Measurements from ENCODE around the gene ZNF33A. TPM values are rescaled to one million over a fixed set of nuclear protein-coding genes. Genes with fewer than 3 reads are reported as not detected.

Gene ZNF33A
- 23.9 TPM for polyA plus RNA-seq (2013, experiment 1 of 2)
- 23.6 TPM for polyA plus RNA-seq (2013, experiment 2 of 2)

DNA sequence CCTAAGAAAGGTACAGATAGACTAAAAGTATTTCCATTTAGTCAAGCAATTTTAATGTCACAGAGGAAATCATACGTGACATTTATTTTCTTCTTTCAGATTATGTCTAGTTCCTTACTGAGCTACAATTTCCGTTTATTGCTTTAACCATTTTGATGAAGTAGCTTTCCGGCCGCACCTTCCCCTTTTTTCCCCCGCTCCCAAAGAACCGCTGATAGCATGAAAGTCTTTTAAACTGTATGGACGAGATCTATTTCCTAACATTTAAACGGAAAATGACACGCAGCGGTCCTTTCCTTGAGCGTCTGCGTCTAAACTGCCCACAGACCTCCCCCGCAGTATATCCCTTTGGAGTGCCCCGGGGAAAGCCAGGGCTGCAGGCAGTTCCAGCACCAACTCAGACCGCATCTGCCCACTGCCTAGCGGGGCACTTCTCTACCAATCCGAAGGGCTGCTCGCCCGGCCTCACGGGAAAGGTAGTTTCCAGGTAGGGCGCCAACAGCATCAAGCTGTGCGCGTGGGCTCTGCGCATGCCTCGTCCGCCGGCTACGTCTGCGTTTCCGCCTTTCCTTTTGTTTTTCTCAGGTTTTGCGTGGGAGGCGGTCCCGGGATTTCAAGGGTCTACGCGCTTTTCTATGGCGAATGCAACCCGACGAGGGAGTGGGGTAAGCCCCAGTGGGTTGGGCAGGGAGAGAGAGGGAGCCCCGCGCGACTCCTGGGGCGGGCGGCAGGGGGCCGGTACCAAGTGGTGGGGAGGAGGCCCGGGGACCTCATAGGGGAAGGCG is at the start of gene ZNF33A:
Gene ZNF33A, plus strand, starts transcription at position 557 of the 785 bp plus-strand sequence. CDS start 1,667 bp downstream, outside the sequence.
- DNase-seq = peak; percentile 95
- Histone ChIP-seq H2BK120ac (ENCODE audit: low read depth, low read length) (no peak within 1 kb of the TSS), H3K79me2 (ENCODE audit: control insufficient read depth, insufficient read depth, low read length) (peaks cover 2% of the 10 kb centered on the region), H2AK5ac (ENCODE audit: low read length) (no peak within 1 kb of the TSS), H3K9ac (ENCODE audit: low read length) (peak within 1 kb of the TSS; percentile 95), H3K23ac (ENCODE audit: low read length) (no peak within 1 kb of the TSS), H3K4me2 (ENCODE audit: low read length) (peak within 1 kb of the TSS; percentile 64), H3K79me1 (ENCODE audit: low read length) (no peaks in the 10 kb centered on the region), H3K4ac (ENCODE audit: low read depth, low read length) (peak within 1 kb of the TSS; percentile 97), H3K18ac (ENCODE audit: low read length) (peak within 1 kb of the TSS; percentile 94), H3K27me3 (ENCODE audit: insufficient read depth, low read length, poor library complexity) (no peaks in the 10 kb centered on the region), H4K5ac (ENCODE audit: low read length) (no peak within 1 kb of the TSS), H3K4me1 (ENCODE audit: control insufficient read depth, low read depth, low read length) (no peaks in the 10 kb centered on the region), H3K4me3 (ENCODE audit: low read length) (peak within 1 kb of the TSS; percentile 90), H2BK15ac (replicated peaks; ENCODE audit: low read depth) (no peak within 1 kb of the TSS), H2BK5ac (ENCODE audit: low read length) (peak within 1 kb of the TSS; percentile 35), H3K56ac (ENCODE audit: low read length) (peak within 1 kb of the TSS; percentile 96), H3K27ac (ENCODE audit: low read depth, low read length) (peak within 1 kb of the TSS; percentile 73), H3K36me3 (ENCODE audit: control insufficient read depth, insufficient read depth, low read length) (no peaks in the 10 kb centered on the region), H4K8ac (ENCODE audit: low read depth, low read length) (no peak within 1 kb of the TSS)
- WGBS (ENCODE audit: extremely low coverage, insufficient coverage, low lambda C conversion rate) = no CpG with 5 or more reads among the region's 46 CpGs

DNA sequence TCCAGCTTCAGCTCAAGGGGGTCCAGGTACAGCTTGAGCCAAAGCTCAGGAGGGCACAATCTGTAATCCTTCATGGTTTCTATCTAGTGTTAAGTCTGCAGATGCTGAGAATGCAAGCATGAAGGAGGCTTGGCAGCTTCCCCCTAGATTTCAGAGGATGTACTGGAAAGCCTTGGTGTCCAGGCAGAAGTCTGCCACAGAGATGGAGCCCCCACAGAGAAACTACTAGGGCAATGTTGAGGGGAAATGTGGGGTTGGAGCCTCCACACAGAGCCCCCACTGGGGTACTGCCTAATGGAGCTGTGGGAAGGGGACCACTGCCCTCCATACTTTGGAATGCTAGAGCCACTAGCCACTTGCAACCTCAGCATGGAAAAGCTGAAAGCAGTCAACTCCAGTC is 45.5 kb upstream of the ZNF33A start:
- DNase-seq = no peak
- Histone ChIP-seq H3K27me3 (ENCODE audit: insufficient read depth, low read length, poor library complexity) (no peaks in the 10 kb centered on the region), H3K4me2 (ENCODE audit: low read length) (no peak overlapping the region), H3K56ac (ENCODE audit: low read length) (no peak overlapping the region), H2AK5ac (ENCODE audit: low read length) (no peak overlapping the region), H4K5ac (ENCODE audit: low read length) (no peak overlapping the region), H2BK5ac (ENCODE audit: low read length) (no peak overlapping the region), H3K18ac (ENCODE audit: low read length) (no peak overlapping the region), H2BK120ac (ENCODE audit: low read depth, low read length) (no peak overlapping the region), H3K36me3 (ENCODE audit: control insufficient read depth, insufficient read depth, low read length) (no peaks in the 10 kb centered on the region), H3K27ac (ENCODE audit: low read depth, low read length) (no peak overlapping the region), H3K79me2 (ENCODE audit: control insufficient read depth, insufficient read depth, low read length) (no peaks in the 10 kb centered on the region), H3K79me1 (ENCODE audit: low read length) (no peaks in the 10 kb centered on the region), H3K9ac (ENCODE audit: low read length) (no peak overlapping the region), H4K8ac (ENCODE audit: low read depth, low read length) (no peak overlapping the region), H3K4ac (ENCODE audit: low read depth, low read length) (no peak overlapping the region), H3K23ac (ENCODE audit: low read length) (no peak overlapping the region), H3K4me1 (ENCODE audit: control insufficient read depth, low read depth, low read length) (no peaks in the 10 kb centered on the region), H3K4me3 (ENCODE audit: low read length) (no peak overlapping the region), H2BK15ac (replicated peaks; ENCODE audit: low read depth) (no peak overlapping the region)

DNA sequence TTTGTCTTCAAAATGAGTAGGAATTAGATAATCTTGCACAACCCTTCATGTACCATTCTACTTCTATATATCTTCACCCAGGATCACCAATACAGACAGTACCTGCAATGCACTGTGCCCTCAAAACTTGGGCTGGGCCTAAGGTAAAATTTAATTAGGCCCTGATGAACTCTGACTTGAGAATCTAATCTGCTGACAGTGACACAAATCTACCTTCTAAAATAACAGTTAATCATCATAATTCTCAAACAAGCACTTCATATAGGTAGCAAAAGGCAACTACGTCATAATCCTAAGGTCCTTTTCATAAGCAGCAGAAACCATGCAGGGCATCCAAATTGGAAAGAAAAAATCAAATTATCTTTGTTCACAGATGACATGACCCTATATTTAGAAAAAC is 38.1 kb upstream of the ZNF33A start:
- H2BK15ac ChIP-seq (replicated peaks; ENCODE audit: low read depth) = no peak overlapping the region
- WGBS (ENCODE audit: extremely low coverage, insufficient coverage, low lambda C conversion rate) = no CpG with 5 or more reads among the region's 1 CpG
- H3K9ac ChIP-seq (ENCODE audit: low read length) = no peak overlapping the region
- no peak overlapping the region for H2BK120ac ChIP-seq (ENCODE audit: low read depth, low read length)
- H3K23ac ChIP-seq (ENCODE audit: low read length) = no peak overlapping the region
- no peaks in the 10 kb centered on the region for H3K79me1 ChIP-seq (ENCODE audit: low read length)
- H3K27ac ChIP-seq (ENCODE audit: low read depth, low read length) = no peak overlapping the region
- H3K56ac ChIP-seq (ENCODE audit: low read length) = no peak overlapping the region
- no peaks in the 10 kb centered on the region for H3K36me3 ChIP-seq (ENCODE audit: control insufficient read depth, insufficient read depth, low read length)
- H3K4me1 ChIP-seq (ENCODE audit: control insufficient read depth, low read depth, low read length) = no peaks in the 10 kb centered on the region
- no peak overlapping the region for H3K4me3 ChIP-seq (ENCODE audit: low read length)
- no peak overlapping the region for H2BK5ac ChIP-seq (ENCODE audit: low read length)
- H3K4me2 ChIP-seq (ENCODE audit: low read length) = no peak overlapping the region
- no peak overlapping the region for H3K4ac ChIP-seq (ENCODE audit: low read depth, low read length)
- H3K79me2 ChIP-seq (ENCODE audit: control insufficient read depth, insufficient read depth, low read length) = no peaks in the 10 kb centered on the region
- no peak overlapping the region for H2AK5ac ChIP-seq (ENCODE audit: low read length)
- H3K27me3 ChIP-seq (ENCODE audit: insufficient read depth, low read length, poor library complexity) = no peaks in the 10 kb centered on the region
- H4K5ac ChIP-seq (ENCODE audit: low read length) = no peak overlapping the region
- no peak for DNase-seq
- H3K18ac ChIP-seq (ENCODE audit: low read length) = no peak overlapping the region
- no peak overlapping the region for H4K8ac ChIP-seq (ENCODE audit: low read depth, low read length)

DNA sequence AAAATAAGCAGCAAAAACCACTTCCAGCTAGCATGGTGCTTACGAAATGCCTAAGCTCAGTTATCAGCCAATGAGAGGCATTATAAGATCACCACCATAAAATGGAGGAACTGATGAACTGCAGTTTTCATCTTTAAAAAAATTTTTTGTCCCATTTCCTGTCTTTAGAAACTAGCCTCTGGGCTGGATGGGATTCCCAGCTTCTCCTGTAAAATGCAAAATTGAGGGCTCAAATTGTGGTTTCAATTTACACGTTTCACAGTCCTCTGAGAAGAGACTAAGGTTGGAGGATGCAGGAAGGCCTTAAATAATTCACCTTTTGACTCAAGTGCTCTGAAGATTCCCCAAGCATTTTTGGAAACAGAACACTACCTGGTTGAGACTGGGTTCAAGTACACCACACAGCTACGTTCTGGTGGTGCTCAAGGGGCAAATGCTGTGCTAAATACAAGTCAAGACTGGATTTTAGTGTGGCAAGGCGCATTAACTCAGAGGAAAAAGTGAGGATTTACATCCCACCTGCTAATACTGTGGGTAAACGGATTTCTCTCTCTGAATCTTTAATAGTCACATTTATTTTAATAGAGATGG is 35.0 kb upstream of the ZNF33A start:
- Histone ChIP-seq H3K56ac (ENCODE audit: low read length) (peak overlapping the region; percentile 35), H3K4me1 (ENCODE audit: control insufficient read depth, low read depth, low read length) (no peaks in the 10 kb centered on the region), H3K18ac (ENCODE audit: low read length) (no peak overlapping the region), H2AK5ac (ENCODE audit: low read length) (no peak overlapping the region), H2BK5ac (ENCODE audit: low read length) (no peak overlapping the region), H3K27me3 (ENCODE audit: insufficient read depth, low read length, poor library complexity) (no peaks in the 10 kb centered on the region), H4K8ac (ENCODE audit: low read depth, low read length) (no peak overlapping the region), H3K79me2 (ENCODE audit: control insufficient read depth, insufficient read depth, low read length) (no peaks in the 10 kb centered on the region), H2BK120ac (ENCODE audit: low read depth, low read length) (no peak overlapping the region), H3K4ac (ENCODE audit: low read depth, low read length) (no peak overlapping the region), H3K4me3 (ENCODE audit: low read length) (no peak overlapping the region), H3K27ac (ENCODE audit: low read depth, low read length) (no peak overlapping the region), H2BK15ac (replicated peaks; ENCODE audit: low read depth) (no peak overlapping the region), H4K5ac (ENCODE audit: low read length) (no peak overlapping the region), H3K4me2 (ENCODE audit: low read length) (peak overlapping the region; percentile 7), H3K9ac (ENCODE audit: low read length) (peak overlapping the region; percentile 39), H3K79me1 (ENCODE audit: low read length) (no peaks in the 10 kb centered on the region), H3K36me3 (ENCODE audit: control insufficient read depth, insufficient read depth, low read length) (no peaks in the 10 kb centered on the region), H3K23ac (ENCODE audit: low read length) (no peak overlapping the region)
- DNase-seq = peak; percentile 9
- no CpG with 5 or more reads among the region's 5 CpGs for WGBS (ENCODE audit: extremely low coverage, insufficient coverage, low lambda C conversion rate)

DNA sequence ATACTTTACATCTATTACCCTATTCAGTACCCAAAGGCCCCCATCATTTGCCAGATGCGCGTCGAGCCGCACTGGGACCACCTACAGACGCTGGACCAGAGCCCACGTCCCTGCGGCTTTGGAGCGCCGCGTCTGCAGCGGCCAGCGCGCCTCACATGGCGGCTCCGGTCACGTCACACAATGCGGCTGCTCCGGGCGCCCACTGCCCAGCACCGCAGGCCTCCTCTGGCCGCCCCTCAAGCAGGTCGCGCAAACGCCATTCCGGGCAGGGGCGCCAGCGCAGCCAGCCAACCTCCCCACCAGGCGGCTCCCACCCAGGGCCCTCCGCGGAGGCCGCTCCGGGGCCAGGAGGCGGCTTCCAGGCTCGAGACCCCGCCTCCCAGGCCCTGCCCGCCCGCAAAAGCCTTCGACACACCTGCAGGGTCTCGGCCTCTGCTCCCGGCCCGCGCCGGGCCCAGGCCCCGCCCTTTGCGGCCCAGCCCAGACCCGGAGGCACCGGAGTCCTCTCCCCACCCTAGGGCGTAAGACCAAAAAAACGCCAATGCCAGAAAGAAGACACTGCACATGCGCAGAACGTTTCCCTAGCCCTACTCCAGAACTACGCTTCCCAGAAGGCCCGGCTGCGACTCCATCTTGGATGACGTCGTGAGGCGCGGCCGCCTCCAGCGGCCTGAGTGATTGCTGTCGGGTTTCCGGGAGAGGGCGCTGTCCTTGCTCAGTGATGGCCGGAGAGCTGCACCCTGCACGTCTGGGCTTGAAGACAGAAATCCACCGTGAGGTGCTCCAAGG is 34.2 kb upstream of the ZNF33A start, which contains the start of gene ZNF25:
Gene ZNF25, minus strand, starts transcription at position 557 of the 789 bp plus-strand sequence. CDS start 4,925 bp downstream, outside the sequence.
- Histone ChIP-seq H3K79me1 (ENCODE audit: low read length) (no peaks in the 10 kb centered on the region), H2BK120ac (ENCODE audit: low read depth, low read length) (no peak within 1 kb of the TSS), H3K27me3 (ENCODE audit: insufficient read depth, low read length, poor library complexity) (no peaks in the 10 kb centered on the region), H2BK15ac (replicated peaks; ENCODE audit: low read depth) (no peak within 1 kb of the TSS), H3K27ac (ENCODE audit: low read depth, low read length) (peak within 1 kb of the TSS; percentile 79), H3K79me2 (ENCODE audit: control insufficient read depth, insufficient read depth, low read length) (no peaks in the 10 kb centered on the region), H4K8ac (ENCODE audit: low read depth, low read length) (no peak within 1 kb of the TSS), H3K4ac (ENCODE audit: low read depth, low read length) (no peak within 1 kb of the TSS), H3K18ac (ENCODE audit: low read length) (peak within 1 kb of the TSS; percentile 5), H3K36me3 (ENCODE audit: control insufficient read depth, insufficient read depth, low read length) (no peaks in the 10 kb centered on the region), H3K4me2 (ENCODE audit: low read length) (peak within 1 kb of the TSS; percentile 42), H3K9ac (ENCODE audit: low read length) (peak within 1 kb of the TSS; percentile 81), H3K23ac (ENCODE audit: low read length) (peak within 1 kb of the TSS; percentile 57), H4K5ac (ENCODE audit: low read length) (no peak within 1 kb of the TSS), H3K56ac (ENCODE audit: low read length) (peak within 1 kb of the TSS; percentile 96), H2BK5ac (ENCODE audit: low read length) (no peak within 1 kb of the TSS), H3K4me3 (ENCODE audit: low read length) (peak within 1 kb of the TSS; percentile 57), H2AK5ac (ENCODE audit: low read length) (no peak within 1 kb of the TSS), H3K4me1 (ENCODE audit: control insufficient read depth, low read depth, low read length) (no peaks in the 10 kb centered on the region)
- peak; percentile 100 for DNase-seq
- no CpG with 5 or more reads among the region's 66 CpGs for WGBS (ENCODE audit: extremely low coverage, insufficient coverage, low lambda C conversion rate)

All from mesendoderm (in vitro differentiated cells).